CD1c-positive myeloid dendritic cell (primary cell): Measurements from ENCODE around the gene EIF3D.

ENCODE experiments used
- DNase-seq: peaks from one replicate; pipeline ENCODE4 v3.0.0-alpha.2; 2016; ENCODE audit errors: extremely low spot score

Gene EIF3D

DNA sequence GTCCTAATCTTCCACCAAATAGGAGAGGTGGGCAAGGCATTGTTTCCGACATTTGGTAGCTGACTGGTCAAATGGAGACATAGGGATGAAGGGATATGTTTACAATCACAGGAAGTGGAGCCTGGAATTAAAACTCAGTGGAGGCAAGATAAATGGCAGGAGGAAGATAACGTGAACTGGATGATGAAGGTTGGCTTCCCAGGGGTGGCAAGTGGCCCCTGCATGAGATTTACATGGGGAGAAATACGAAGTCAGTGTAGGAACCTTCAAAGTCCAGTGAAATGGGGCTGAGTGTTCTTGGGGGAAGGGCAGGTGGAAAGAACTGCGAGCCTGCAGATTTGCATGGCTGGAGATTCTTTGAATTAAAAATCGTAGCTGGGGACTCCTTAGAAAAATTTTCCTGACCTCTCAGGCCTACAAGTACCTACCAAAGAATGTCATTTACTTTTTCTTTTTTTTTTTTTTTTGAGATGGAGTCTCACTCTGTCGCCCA lies 21.4 kb downstream of the EIF3D start:
- no peak for DNase-seq

DNA sequence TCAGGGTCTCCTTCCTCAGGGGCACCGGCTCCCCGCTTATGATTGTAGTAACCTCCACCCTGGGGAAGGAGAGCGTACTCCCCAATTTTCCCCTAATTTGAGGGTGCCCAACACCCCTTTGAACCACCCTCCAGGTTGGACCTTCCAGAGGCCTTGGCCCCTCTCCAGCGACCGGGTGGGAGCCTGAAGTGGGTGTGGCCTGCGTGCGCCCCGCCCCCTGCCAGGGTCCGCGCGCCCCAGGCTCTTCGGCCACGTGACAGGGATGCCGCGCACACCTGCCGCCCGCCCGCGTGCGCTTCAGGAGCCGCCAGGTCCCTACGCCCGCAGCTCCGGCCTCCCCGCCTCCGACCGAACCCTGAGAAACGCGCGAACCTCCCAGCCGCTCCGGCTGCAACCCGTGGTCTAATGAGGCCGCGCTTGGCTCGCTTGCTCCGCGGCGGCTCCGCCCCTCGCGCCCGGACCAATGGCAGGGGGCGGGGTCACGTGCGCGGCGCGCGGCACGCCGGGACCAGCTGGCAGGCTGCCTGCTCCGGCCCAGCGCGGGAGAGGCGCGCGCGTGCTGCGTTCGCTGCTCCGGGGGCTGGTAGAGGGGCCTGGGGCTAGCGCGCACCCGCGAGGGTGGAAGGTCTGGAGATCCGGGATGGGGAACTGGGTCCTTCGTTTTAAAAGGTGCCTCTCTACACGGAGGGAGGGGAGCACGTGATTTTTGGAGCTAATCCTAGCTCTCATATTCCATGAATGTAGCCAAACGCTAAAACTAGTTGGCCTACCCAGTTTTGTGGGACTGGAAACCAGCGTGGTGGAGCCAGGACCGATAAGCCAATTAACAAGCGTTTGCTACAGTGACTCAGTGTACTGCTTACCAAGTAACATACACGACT lies 22.1 kb downstream of the EIF3D start, which contains the start of gene FOXRED2:
FOXRED2 (minus strand) TSS at position 404 of the 881 bp plus-strand sequence. CDS start 618 bp downstream, outside the sequence.
- DNase-seq = peak; percentile 93

DNA sequence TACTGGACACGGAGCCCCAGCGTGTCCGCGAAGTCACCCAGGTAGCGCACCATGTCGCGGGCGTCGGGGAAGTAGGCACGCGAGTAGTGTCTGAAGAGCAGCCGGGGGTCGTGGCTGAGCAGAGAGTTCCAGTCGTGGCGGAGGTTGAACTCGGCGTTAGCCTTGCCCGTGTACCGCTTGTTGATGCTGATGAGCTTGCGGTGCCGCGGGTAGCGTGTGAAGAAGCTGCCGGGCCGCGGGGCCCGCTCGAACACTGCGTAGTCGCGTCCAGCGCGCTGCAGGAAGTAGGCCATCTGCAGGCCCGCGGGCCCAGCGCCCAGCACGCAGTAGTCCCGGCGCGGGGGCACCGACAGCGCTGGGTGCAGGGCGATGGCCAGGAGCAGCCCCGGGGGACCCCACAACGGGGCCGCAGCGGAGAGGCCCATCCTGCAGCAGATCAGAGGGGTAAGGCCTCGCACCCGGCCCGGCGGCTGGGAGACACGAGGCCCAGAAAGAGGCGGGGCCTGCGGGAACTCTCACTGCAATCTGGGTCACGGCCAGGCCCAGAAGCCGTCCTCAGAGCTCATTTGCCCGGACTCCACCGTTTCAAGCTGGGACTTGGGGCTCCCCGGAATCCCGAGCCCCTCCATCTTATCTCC lies 22.8 kb downstream of the EIF3D start:
- DNase-seq = no peak

DNA sequence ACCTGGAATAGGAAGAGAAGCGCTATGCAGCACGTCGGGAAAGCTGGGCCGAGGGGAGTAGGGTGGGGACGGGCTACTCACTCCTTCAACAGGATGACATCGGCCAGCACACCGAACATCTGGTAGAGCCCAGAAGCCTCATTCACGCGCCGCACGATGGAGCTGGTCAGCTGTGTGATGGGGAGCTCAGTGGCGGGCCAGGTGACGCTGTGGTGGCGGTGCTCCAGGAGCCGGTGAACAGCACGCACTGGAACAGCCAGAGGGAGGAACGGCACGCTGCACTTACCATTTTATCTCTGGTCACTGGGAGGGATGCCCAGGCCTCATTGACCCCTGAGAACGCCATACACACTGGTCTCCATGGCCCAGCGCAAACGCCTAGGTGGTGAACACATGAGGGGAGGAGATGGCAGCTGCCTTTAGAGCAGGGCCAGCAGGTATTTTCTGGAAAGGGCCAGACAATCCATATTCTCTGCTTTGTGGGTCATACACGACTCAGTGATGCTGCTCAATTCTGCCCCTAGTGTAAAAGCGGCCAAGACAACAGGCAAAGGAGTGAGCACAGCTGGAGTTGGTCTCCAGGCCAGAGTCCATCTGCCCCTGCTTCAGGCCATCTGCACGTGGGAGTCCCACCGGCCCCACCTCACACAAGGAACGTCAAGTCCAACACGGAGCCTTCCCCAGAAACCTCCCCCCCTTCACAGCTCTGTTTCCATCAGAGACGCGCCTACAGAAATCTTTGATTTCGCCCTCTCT lies 30.9 kb downstream of the EIF3D start:
- no peak for DNase-seq

DNA sequence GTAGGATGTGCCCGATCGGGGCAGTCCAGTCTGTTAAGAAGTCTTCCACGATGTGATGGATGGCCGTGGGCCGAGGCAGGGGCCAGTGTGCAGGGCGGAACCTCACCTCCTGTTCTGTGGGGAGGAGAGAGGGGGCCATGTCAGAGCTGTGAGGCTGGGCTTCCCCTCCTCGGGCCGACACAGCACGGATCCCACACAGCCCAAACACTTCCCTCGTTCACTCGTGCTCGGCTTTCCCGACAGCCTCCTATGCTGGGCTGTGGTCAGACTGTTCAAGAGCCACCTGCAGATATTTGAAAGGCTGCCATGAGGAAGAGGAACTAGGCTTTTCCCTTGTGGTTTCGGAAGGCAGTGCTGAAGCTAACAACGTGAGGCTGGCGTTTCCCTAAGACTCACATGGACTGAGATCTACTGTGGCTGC lies 35.3 kb downstream of the EIF3D start:
- DNase-seq = peak; percentile 93

DNA sequence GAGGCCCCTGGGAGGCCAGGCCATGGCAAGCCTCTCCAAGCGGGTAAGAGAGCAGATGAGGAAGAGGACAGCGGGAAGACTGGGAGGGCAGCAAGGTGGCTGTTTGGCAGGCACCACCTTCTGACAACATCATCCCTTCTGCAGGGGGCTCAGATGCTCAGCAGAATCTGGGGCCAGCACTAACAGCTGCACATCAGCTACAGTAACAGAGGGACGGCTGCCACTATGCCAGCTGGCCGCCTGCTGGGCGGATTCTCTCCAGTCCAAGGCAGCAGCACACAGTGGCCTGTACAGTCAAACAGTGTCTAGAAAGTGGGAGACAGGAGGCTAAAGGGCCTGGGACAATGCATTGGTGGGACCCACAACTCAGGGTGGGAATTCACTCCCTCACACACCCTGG lies 36.9 kb downstream of the EIF3D start:
- no peak for DNase-seq

DNA sequence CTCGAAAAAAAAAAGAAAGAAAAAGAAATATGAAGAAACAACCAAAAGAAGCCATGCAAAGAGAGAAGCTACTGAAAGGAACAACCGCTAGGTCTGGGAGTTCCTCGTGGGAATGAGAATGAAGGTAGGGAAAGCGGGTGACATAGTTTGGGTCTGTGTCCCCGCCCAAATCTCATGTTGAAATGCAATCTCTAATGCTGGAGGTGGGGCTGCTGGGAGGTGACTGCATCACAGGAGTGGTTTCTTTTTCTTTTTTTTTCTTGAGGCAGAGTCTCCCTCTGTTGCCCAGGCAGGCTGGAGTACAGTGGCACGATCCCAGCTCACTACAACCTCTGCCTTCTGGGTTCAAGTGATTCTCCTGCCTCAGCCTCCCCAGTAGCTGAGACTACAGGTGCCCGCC lies 37.8 kb downstream of the EIF3D start:
- no peak for DNase-seq

DNA sequence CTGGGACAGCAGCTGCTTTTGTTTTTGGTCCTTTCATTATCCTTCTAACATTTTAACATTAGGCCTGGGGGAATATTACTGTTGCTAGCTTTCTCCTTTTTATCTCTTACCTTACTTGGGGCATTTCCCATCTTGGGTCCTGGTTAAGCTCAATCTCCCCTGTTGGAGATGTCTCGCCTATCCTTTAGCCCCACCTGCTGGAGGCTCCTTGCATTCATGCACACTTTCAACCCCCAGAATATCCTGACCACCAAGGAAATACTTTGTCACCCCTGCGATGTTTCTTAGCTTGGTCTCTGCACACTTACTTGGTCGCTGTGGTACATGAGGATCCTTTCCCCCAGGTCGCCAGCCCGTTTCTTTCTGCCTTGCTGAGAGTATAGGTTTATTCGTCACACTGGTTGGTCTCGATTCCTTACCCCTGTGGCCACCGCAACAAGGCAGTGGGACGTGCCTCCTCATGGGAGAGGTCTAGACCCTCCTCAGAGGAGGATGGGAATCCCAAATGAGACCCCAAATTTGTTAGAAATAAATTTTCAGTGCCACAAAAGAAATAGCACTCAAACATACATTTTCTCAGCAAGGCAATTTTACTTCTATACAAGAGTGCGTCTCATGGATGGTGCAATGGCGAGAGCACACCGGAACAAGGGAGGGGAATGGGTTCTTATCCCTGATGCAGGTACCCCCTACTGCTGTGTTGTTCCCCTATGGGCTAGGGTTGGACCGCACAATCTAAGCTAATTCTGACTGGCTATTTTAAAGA lies 42.2 kb downstream of the EIF3D start:
- peak; percentile 42 for DNase-seq

DNA sequence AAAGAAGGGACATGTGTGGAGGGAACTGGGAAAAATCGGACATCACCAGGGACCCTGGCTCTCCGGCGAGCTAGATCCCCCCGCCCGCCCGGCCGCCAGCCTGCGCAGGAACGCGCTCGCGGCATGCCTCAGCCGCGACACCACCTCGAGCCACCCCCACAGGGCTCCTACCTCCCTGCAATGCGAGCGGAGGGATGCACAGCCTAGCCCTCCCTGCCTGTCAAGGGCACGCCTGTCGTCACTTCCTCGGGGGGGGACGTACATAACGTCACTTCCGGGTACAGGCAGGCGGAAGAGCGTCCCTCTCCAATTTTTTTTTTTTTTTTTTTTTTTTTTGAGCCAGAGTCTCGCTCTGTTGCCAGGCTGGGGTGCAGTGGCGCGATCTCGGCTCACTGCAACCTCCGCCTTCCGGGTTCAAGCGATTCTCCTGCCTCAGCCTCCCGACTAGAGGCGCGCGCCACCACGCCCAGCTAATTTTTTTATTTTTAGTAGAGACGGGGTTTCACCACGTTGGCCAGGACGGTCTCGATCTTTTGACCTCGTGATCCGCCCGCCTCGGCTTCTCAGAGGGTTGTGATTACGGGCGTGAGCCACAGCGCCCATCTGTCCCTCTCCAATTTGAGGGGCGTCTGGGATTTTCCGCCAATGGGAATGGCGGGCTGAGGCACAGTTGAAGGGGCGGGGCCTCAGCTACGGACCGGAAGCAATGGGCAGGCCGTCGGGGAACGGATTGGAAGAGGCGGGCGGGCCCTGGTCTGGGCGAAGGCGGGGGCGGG lies 47.4 kb downstream of the EIF3D start, which contains the start of gene TXN2:
TXN2 (minus strand) TSS at position 248 of the 776 bp plus-strand sequence. CDS start 803 bp downstream, outside the sequence.
- DNase-seq = peak; percentile 96

DNA sequence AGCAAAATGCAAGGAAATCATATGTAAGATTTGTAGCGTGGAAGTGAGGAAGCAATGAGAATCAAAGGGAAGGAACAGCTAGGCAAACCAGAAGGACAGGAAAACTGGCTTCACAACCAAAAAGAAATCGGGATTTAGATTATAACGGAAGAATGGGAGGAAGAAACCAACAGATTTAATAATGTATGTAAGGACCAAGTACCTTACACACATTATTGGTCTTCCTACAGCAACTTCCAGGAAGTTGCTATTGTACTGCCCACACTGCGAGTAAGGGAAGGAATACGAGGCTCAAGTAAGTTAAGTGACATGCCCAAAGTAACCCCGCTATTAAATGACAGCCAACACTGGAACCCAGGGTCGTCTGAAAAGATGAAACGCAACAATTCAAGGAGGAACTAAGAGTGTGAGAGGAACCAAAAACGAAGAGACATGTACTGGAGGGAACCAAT lies 48.0 kb downstream of the EIF3D start:
- DNase-seq = no peak

DNA sequence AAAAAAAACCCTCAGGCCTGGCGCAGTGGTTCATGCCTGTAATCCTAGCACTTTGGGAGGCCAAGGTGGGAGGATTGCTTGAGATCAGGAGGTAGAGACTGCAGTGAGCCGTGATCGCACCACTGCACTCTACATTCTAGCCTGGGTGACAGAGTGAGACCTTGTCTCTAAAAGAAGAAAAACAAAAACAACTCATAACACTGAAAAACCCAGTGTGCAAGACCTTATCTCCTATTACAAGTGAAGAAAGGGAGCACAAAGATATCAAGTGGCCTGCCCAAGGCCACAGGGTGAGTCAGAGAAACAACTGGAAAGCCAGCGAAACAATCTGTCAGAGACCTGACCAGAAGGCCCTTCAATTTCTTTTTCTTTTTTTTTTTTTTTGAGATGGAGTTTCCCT lies 50.0 kb downstream of the EIF3D start:
- no peak for DNase-seq

DNA sequence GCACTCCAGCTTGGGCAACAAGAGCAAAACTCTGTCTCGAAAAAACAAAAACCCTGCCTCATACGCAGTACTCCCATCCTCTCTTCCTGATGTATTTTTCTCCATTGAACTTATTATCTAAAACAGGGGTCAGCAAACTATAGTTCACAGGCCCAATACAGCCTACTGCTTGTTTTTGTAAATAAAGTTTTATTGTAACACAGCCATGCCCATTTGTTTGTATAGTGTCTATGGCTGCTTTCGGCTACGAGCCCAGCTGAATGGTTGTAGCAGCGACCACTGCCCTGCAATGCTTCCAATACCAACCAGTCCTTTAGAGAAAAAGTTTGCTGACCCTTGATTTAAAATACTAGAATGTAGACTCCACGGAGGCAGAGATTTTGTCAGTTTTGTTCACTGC lies 53.6 kb downstream of the EIF3D start:
- DNase-seq = no peak

DNA sequence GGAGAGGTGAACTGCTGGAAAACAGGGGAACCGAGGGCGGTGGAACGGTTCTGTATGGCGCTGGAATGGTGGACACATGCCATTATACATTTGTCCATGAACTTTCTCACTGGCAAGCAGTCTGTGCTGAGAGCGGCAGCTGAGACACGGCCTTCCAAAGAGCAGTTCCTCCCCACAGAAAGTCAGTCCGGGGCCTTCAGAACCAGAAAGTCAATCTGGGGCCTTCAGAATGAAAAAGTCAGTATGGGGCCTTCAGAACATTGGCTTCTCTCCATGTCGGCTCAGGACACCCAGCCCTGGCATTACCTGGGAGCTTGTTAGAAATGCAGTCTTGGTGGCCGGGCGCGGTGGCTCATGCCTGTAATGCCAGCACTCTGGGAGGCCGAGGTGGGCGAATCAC lies 56.3 kb downstream of the EIF3D start:
- no peak for DNase-seq

DNA sequence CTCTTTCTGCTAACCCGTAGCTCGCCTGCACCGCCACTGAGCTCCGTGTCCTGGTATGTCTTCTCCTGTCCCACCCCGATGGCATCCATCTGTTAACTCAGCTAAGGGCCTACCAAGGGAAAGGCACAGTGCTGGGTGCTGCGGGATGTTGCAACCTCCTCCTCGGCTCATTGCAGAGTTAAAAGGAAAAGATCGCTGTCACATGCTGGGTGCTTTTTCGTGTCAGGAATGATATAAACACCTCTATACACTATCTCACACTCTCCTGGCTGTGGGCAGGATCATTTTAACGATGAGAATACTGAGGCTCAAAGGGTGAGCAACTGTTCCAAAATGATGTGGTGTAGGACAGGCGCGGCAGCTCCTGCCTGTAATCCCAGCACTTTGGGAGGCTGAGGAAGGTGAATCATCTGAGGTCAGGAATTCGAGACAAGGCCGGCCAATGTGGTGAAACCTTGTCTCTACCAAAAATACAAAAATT lies 57.6 kb downstream of the EIF3D start:
- DNase-seq = no peak

DNA sequence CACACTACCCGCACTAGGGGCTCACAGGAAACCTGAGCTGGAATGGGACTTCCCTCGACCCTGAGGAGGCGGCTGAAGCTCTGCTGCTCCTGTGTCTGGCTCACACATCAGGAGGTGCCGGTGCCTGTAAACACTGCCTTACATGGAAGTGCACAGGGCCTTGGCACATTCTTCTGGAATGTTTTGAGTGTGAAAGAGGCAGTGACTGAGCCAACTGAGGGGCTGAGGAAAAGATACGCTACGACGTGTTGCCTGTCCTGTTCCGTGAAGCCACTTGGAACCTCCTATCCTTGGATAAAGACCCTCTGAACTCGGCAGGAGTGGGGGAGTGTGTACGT lies 58.0 kb downstream of the EIF3D start:
- no peak for DNase-seq

DNA sequence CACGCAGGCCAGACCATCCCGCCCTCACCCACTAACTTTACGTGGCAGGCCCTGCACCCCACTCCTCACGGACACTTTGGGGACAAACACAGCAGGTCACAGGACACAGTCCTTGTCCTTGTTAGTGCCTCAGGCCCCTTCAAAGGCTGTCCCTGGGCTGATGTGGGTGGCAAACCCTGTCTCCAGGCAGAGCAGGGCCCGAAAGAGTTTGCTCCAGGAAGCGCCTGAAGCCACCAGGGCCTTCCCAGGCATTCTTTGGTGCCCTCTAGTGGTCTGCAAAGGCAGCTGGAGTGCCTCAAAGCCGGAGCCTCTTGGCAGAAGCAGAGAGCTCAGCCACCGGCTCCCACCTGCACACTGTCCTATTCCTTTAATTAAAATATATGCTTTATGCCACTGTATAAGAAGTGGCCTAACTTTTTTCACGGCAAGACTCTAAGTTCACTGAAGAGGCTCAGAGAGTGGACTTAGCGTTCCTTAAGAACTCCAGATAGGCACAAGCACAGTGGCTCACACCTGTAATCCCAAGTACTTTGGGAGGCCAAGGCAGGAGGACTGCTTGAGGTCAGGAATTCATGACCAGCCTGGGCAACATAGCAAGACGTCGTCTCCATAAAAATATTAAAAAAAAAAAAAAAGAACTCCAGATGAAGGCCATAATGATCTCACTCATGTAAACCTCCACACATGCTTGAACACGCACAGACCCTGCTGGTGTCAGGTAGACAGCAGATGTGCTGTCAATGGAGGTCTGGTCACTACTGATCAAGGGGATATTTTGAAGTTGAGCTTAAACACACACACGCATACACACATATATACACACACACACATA lies 58.6 kb downstream of the EIF3D start:
- peak; percentile 87 for DNase-seq

DNA sequence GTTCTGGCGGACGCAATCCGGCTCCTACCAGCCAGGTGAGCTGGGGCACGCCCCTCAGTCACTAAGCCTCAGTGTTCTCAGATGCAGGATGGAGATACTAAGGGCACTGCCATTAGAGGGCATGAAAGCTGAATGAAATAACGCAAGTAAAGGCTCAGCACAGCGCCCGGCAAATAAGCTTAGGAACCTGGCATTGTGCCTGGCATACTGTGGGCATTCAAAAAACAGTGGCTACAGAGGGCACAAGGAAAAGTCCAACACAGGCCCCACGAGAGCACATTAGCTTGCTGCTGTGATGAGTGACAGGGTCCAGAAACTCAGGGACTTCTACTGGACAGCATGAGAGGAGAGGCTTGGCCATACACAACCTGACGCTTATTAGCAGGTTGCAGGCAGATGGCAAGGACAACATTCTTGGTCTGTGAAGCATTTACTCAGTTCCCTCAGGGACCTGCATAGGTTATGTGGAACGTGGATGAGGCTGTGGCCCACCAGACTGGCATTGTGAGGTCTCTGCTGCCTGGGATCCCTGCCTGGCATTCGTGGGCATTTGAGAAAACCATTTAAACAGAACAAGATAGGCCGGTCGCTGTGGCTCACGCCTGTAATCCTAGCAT lies 59.8 kb downstream of the EIF3D start:
- DNase-seq = no peak

DNA sequence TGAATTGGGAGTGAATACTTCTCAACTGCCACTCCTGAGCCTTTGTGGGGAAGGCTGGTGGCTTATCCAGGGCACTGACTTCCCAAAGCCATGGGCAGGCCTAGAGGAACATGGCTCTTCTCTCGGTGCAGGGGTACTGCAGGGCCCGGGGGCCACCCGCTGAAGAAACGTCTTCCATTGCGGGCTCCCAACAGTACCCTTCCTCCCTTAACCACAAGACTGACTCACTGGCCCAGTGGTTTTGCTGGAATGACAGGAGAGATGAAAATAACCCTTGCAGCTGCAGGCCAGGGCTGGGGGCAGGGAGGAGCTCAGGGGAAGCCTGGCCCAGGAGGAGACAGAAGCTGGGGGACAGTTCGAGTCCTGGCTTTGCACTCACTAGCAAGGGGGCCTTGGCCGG lies 61.0 kb downstream of the EIF3D start:
- no peak for DNase-seq
